Activated naive CD4-positive, alpha-beta T cell (primary cell): ENCODE measurements around the gene APELA.
"Not testable (repeated sequence)": the region's sequence is repeated elsewhere in the genome, so short reads cannot be mapped to it uniquely, and the experiment has no call there.

Experiments
- DNase-seq, 4 experiments: peaks; one replicate each; lab custom pipeline; 2025; lab: John Stamatoyannopoulos, UW

Gene APELA

DNA sequence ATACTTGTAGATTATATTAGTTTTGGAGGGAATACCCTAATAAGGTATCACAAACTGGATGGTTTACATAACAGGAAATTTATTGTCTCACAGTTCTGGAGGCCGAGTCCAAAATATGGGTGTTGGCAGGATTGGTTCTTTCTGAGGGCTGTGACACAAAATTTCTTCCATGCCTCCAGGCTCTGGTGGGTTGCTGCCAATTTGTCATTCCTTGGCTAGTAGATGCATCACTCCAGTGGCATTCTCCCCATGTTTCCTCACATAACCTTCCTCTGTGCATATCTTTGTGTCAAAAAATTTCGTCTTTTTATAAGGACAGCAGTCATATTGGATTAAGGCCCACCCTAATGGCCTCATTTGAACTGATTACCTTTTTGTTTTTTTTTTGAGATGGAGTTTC is 49.3 kb downstream of the APELA start:
- no peak for DNase-seq

DNA sequence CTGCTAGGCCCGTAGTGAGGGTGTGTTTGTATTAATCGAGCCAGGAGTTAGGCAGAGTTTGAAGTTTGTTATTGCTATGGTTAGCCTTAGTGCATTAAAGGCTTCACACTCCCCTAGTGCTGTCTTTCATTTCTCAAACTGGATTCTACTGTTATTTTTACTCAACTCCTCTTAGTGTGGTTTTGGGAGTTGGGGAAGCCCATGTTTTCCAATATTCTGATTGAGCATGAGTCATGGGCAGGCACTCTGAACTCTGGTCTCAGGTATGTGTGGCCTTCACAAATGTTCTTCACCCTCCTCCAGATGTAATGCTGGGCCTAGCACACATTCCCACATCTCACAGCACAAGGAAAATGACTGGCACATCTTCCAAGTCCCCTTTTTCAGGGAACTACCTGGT is 50.1 kb downstream of the APELA start:
- not testable (repeated sequence) for DNase-seq

DNA sequence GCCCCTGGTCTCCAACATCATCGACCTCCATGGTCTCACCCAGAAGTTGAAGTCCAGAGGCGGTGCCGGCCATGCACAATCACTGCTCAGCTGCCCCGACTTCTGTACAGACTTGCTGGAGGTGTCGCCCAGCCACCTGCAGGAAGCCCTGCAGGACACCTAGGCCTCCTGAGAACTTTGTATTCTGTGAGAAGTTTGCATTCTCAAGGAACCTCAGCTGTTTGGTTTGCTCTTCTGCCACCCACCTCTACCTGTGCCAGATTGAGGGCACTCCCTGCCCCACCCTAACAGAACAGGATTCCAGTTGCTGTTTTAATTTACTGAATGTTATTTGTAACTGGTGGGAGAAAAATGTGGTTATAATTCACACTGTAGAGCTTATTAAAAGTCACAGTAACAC is 53.7 kb downstream of the APELA start:
- DNase-seq: no peak

DNA sequence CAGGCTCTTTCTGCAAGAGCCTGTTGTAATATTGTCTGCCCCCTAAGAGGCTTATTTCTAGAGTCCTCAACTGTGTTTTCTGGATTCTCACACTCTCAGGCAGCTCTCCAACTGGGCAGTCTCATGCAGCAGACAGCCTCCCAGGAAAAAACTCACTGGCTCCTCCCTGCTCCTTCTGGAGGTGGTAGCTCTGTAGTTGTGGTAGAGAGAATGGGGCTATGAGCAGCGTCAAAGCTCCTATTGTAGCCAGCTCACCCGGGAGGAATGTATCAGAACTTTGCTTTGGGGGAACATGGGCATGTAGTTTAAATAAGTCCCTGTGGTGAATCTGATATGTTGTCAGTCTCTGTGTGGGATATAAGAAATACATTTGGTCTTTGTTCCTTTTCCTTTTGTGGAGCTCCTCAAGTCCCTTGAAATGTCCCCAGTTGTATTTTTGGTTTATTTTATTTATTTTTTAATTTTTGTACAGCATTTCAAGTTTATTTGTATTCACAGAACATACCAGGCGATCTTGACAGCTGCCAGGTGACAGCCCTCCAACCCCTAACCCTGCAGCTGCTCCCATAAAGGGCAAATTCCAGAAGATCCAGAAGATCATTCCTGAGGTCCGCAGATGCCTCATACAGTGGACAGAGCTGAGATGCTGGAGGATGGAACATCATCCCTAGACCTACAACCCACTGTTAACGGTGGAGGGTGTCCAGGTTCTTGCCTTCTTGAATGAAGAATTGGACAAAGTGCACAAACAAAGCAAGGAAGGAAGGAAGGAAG is 54.8 kb downstream of the APELA start:
- DNase-seq: no peak

DNA sequence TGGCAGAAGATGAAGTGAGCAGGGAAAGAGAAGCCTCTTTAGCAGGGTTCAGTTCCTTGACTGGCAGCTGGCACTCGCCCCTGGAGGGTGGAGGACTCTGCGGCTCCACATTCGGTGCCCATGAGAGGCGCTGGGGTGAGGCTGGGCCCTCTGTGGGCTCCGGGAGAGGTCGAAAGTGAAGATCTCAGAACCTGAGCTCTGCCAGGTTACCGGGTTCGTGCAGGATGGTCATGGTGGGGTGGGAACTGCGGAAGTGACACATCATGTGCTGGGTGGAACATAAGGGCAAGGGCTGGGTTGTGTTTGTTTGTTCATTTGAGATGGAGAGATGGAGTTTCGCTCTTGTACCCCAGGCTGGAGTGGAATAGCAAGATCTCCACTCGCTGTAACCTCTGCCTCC is 56.3 kb downstream of the APELA start:
- no peak for DNase-seq

DNA sequence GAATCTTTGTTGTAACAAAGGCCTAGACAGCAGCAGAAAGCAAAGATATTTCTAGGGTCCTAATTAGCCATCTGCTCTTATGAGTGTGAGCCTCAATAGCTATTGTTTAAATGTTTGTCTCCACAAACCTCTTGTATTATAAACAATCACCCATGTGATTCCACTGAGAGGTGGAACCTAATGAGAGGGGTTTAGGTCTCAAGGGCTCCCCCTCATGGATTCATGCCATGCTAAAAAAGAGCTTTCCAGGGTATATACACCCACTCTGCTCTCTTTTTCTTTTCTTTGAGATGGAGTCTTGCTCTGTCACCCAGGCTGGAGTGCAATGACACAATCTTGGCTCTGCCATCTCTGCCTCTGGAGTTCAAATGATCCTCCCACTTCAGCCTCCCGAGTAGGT is 58.4 kb downstream of the APELA start:
- DNase-seq: no peak

DNA sequence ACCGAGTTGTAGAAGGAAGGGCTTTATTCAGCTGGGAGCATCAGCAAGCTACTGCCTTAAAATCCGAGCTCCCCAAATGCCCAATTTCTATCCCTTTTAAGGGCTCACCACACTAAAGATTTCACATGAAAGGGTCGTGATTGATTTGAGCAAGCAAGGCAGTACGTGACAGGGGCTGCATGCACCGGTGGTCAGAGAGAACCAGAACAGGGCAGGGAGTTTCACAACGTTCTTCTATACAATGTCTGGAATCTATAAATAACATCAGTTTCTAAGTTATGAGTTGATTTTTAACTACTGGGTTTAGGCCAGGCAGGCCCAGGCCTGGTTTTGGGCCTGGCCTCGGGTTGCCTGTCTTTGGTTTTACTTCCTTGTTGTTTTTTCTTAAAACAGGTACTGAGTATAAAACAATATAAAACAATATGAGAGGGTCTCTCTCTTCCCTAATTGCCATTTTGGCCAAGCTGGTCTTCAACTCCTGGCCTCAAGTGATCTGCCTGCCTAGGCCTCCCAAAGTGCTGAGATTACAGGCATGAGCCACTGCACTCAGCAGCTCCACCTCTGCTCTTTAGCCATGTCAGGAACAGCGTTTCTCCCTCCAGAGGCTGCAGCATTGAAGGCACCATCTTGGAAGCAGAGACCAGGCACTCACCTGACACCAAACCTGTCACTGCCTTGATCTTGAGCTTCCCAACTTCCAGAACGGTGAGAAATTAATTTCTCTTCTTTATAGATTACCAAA is 59.1 kb downstream of the APELA start:
- not testable (repeated sequence) for DNase-seq

DNA sequence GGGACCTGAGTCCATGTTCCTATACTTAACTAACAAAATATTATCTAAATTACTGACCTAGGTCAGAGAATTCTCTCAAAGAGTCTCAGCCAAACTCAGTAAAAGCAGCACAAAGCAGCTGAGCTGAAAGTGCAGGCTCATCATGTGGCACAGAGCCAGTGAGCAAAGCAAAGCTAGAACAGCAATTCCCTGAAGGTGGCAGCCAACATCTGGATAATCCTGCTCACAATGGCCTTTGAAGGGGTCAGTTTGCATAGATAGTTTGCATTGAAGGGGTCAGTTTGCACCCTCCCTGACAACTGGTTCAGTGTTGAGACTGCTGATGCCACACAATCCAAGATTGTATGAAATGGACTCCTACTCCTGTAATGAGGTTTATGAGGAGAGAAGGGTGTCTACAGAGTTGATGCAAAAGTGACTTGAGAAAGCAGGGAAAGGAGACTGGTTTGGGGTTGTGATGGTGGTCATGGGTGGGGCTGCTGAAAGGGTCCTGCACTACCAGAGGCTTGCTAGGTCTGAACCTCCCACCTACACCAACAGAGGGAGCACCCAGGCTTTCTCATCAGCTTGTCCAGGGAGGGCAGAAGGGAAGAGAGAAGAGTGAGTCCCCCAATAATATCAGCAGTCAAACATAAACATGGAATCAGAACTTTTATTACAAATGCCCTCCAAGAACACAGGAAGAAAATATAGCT is 60.7 kb downstream of the APELA start:
- no peak for DNase-seq

DNA sequence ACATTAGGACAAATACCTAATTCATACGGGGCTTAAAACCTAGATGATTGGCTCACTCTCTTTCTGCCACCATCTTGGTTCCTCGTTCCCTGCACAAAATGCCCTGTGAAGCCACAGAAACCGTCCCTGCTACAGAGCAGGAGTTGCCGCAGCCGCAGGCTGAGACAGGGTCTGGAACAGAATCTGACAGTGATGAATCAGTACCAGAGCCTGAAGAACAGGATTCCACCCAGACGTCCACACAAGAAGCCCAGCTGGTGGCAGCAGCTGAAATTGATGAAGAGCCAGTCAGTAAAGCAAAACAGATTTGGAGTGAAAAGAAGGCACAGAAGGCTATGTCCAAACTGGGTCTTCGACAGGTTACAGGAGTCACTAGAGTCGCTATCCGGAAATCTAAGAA is 66.2 kb downstream of the APELA start:
- DNase-seq: no peak

DNA sequence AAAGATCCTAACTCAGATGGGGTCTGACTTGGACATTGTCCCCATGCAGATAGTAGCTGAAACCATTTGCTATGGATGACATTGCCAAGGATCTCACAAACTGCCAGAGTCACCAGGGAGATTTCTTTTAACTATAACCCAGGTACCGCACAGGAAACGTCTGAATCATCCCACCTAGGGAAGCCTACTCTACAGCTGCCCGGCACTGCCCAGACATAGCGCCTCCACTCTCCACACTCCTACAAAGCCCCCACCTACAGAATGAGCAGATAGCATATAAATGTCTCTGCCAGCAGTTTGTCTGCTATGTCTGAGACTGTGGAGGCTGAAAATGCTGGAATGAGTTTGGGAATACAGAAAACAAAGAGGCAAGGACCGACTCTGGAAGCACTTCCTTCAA is 68.2 kb downstream of the APELA start:
- DNase-seq: no peak

DNA sequence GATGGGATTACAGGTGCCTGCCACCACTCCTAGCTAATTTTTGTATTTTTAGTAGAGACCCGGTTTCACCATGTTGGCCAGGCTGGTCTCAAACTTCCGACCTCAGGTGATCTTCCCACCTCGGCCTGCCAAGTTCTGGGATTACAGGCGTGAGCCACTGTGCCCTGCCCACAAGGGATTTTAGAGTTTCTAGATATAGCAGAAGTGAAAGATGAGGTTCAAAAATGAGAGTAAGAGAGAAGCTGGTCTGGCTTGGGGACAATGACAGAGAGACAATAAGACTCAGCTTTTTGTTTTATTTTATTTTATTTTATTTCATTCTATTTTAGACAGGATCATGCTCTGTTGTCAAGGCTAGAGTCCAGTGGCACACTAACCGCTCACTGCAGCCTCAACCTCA is 69.8 kb downstream of the APELA start:
- DNase-seq: no peak
